GM19099 (cell line): ENCODE data around the gene ATG5.

ENCODE experiments used
- POLR2A ChIP-seq: IDR thresholded peaks from 3 replicates; pipeline ENCODE4 v1.6.1; 2011; ENCODE audit warnings: low read depth; ENCODE audit not compliant: insufficient read length; ENCODE audit errors: extremely low read depth

Gene ATG5

GRCh38 chr6:106181664-106182418, 143.7 kb downstream of the ATG5 start:
- TF ChIP-seq POLR2A, result no peak

- no peak for TF ChIP-seq POLR2A
Measured at GRCh38 chr6:106180208-106180607, 145.4 kb downstream of the ATG5 start.

- TF ChIP-seq POLR2A, result no peak
Measured at GRCh38 chr6:106178900-106179299, 146.7 kb downstream of the ATG5 start.

GRCh38 chr6:106177786-106178185, 147.8 kb downstream of the ATG5 start:
- TF ChIP-seq POLR2A, result no peak

- no peak for TF ChIP-seq POLR2A
Measured at GRCh38 chr6:106173124-106173879, 152.3 kb downstream of the ATG5 start.

GRCh38 chr6:106170030-106170791, 155.3 kb downstream of the ATG5 start:
- TF ChIP-seq POLR2A, result no peak

- TF ChIP-seq POLR2A, result no peak
Measured at GRCh38 chr6:106169517-106169916, 156.0 kb downstream of the ATG5 start.

GRCh38 chr6:106168097-106168888, 157.3 kb downstream of the ATG5 start:
- TF ChIP-seq POLR2A, result no peak

- no peak for TF ChIP-seq POLR2A
Measured at GRCh38 chr6:106167096-106167814, 158.3 kb downstream of the ATG5 start.

GRCh38 chr6:106165885-106166485, 159.6 kb downstream of the ATG5 start:
- no peak for TF ChIP-seq POLR2A

GRCh38 chr6:106163966-106164877, 161.3 kb downstream of the ATG5 start:
- peak; percentile 28 for TF ChIP-seq POLR2A

GRCh38 chr6:106163446-106163965, 162.1 kb downstream of the ATG5 start:
- no peak for TF ChIP-seq POLR2A

GRCh38 chr6:106162921-106163320, 162.6 kb downstream of the ATG5 start:
- TF ChIP-seq POLR2A, result no peak

GRCh38 chr6:106161893-106162292, 163.7 kb downstream of the ATG5 start:
- TF ChIP-seq POLR2A, result no peak
